Liver (tissue), 3 donors: ENCODE measurements around the gene SMCO3.

Experiments
- EGR1 ChIP-seq, 2 donors: IDR thresholded peaks; 2 replicates each; pipeline ENCODE4 v1.6.1; 2016 to 2018; ENCODE audit warnings: antibody characterized with exemption in 2 of 2, low read depth in 2 of 2
- GABPA ChIP-seq, 2 donors: IDR thresholded peaks in 1 of 2; conservative IDR thresholded peaks in 1 of 2; 2 replicates each; pipeline ENCODE4 v1.6.1; 2016; ENCODE audit warnings: antibody characterized with exemption in 2 of 2, mild to moderate bottlenecking in 1 of 2, moderate library complexity in 1 of 2
- RAD21 ChIP-seq, 2 donors: IDR thresholded peaks; 2 replicates each; pipeline ENCODE4 v1.6.1; 2016; ENCODE audit warnings: antibody characterized with exemption in 2 of 2, mild to moderate bottlenecking in 2 of 2
- TAF1 ChIP-seq: conservative IDR thresholded peaks from 2 replicates; pipeline ENCODE4 v1.6.1; 2016; ENCODE audit warnings: antibody characterized with exemption, mild to moderate bottlenecking
- TF ChIP-seq, protein P1 (sequence below): fragments of 150-350 bp; IDR thresholded peaks from 2 replicates; pipeline ENCODE4 v1.5.1; 2017; ENCODE audit warnings: improper control_type of control experiment, low read depth, low read length; ENCODE audit not compliant: missing input control
- TF ChIP-seq, protein P2 (sequence below): IDR thresholded peaks from 2 replicates; pipeline ENCODE4 v1.6.1; 2016; ENCODE audit warnings: antibody characterized with exemption
- TF ChIP-seq, protein P3 (sequence below): IDR thresholded peaks from 2 replicates; pipeline ENCODE4 v1.6.1; 2016; ENCODE audit warnings: antibody characterized with exemption
- donor health status: healthy.
- donor health status: healthy.

DNA sequence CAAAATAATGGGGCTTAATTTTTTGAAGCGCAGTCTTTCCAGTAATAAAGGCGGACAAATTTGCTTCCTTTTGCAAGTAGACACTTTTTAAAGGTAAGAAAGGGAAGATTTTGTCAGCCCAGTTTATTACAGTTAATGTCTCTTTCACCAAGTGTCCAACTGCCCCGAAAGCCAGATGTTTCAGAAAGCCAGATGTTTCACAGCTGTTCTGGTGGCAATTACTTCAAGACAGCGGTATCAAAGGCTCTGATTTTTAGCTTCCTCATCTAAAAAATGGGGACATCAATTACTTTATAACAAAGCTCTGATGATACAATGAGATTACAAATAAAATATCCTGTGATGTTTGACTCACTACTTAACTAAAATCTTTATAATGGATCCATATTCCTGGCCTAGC is 11.7 kb downstream of the SMCO3 start:
- TF ChIP-seq, protein P1, sequence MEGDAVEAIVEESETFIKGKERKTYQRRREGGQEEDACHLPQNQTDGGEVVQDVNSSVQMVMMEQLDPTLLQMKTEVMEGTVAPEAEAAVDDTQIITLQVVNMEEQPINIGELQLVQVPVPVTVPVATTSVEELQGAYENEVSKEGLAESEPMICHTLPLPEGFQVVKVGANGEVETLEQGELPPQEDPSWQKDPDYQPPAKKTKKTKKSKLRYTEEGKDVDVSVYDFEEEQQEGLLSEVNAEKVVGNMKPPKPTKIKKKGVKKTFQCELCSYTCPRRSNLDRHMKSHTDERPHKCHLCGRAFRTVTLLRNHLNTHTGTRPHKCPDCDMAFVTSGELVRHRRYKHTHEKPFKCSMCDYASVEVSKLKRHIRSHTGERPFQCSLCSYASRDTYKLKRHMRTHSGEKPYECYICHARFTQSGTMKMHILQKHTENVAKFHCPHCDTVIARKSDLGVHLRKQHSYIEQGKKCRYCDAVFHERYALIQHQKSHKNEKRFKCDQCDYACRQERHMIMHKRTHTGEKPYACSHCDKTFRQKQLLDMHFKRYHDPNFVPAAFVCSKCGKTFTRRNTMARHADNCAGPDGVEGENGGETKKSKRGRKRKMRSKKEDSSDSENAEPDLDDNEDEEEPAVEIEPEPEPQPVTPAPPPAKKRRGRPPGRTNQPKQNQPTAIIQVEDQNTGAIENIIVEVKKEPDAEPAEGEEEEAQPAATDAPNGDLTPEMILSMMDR, result no peak
- TF ChIP-seq, protein P2, sequence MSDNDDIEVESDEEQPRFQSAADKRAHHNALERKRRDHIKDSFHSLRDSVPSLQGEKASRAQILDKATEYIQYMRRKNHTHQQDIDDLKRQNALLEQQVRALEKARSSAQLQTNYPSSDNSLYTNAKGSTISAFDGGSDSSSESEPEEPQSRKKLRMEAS, result no peak
- TF ChIP-seq EGR1 (IDR thresholded peaks at IDR 0.05; ENCODE audit: low read depth in 2 of 2) (no peak), RAD21 (IDR thresholded peaks at IDR 0.05) (no peak), TAF1 (no peak), GABPA (IDR thresholded peaks at IDR 0.05 in 1 of 2, conservative IDR thresholded peaks at IDR 0.05 in 1 of 2) (no peak)
- TF ChIP-seq, protein P3, sequence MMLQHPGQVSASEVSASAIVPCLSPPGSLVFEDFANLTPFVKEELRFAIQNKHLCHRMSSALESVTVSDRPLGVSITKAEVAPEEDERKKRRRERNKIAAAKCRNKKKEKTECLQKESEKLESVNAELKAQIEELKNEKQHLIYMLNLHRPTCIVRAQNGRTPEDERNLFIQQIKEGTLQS, result no peak
